ENCODE data around the gene STAG3.

GRCh38 chr7:100160067-100160466, 17.7 kb upstream of the STAG3 start:
- TF ChIP-seq POLR2A (IDR thresholded peaks at IDR 0.05; ENCODE audit: low read depth) = no peak
- TF ChIP-seq CTCF (IDR thresholded peaks at IDR 0.05) = no peak
